Esophagus (tissue), 2 donors: ENCODE results near the gene EIF2B4. TPM values are rescaled to one million over a fixed set of nuclear protein-coding genes. Genes with fewer than 3 reads are reported as not detected.

ENCODE experiments used
- H3K27ac ChIP-seq, 2 donors: one replicate each; pipeline ENCODE4 v1.5.1; 2013; ENCODE audit warnings: low read depth in 2 of 2, mild to moderate bottlenecking in 2 of 2, inconsistent platforms in 1 of 2, low read length in 1 of 2, moderate library complexity in 1 of 2
- H3K27me3 ChIP-seq, 2 donors: one replicate each; pipeline ENCODE4 v1.6.1; 2013; ENCODE audit warnings: low read length in 2 of 2, control low read depth in 1 of 2, mild to moderate bottlenecking in 1 of 2; ENCODE audit not compliant: insufficient read depth in 2 of 2, control insufficient read depth in 1 of 2
- H3K36me3 ChIP-seq, 2 donors: one replicate each; pipeline ENCODE4 v1.6.1; 2013; ENCODE audit warnings: low read length in 1 of 2; ENCODE audit not compliant: control insufficient read depth in 2 of 2, insufficient read depth in 2 of 2
- H3K4me1 ChIP-seq, 2 donors: one replicate each; pipeline ENCODE4 v1.6.1; 2013; ENCODE audit warnings: low read length in 1 of 2; ENCODE audit not compliant: control insufficient read depth in 2 of 2, insufficient read depth in 2 of 2
- H3K4me3 ChIP-seq, 2 donors: one replicate each; pipeline ENCODE4 v1.5.1; 2013; ENCODE audit warnings: low read length in 2 of 2, mild to moderate bottlenecking in 2 of 2, low read depth in 1 of 2, moderate library complexity in 1 of 2
- H3K9me3 ChIP-seq, 2 donors: one replicate each; pipeline ENCODE4 v1.6.1; 2013; ENCODE audit warnings: mild to moderate bottlenecking in 2 of 2, low read depth in 1 of 2, low read length in 1 of 2, moderate library complexity in 1 of 2; ENCODE audit not compliant: control insufficient read depth in 2 of 2, insufficient read depth in 1 of 2
- WGBS, 2 donors: extraction: QIAGEN DNeasy Blood & Tissue Kit; methylation state at CpG; one replicate each; pipeline ENCODE4 v1.1.7; 2013; 5-methylcytosine and 5-hydroxymethylcytosine counted together
- polyA plus RNA-seq, 2 donors: library from polyadenylated mRNA; stranded (reverse); fragments of 200-250 nt; gene quantifications; one replicate each; pipeline ENCODE4 v1.2.3, GENCODE V29; 2013
- donor health status: healthy with polysubstance abuse.
- donor health status: Bipolar disorder and iron deficiency.

Gene EIF2B4
- polyA plus RNA-seq, 2 donors, result 44.1 to 55.5 TPM

DNA sequence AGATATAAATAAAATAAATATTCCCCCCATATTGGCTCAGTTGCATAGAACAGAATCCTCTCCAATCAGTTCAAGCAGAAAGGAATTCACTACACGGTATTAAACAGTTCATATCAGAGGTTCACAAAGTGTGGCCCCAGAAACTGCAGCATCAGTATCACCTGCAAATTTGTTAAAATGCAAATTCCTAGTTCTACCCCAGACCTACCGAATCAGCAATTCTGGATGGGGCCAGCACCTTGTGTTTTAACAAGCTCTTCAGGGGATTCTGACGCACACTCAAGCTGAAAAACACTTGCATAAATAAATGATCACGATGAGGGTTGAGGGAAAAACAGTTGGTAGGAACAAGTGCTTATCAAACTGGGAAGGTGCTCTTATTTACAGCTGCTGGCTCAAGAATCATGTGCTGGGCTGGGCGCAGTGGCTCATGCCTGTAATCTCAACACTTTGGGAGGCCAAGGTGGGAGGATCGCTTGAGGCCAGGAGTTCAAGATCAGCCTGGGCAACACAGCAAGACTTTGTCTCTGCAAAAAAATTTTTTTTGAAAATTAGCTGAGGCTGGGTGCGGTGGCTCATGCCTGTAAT, 19.9 kb downstream of the EIF2B4 start:
- Histone ChIP-seq H3K27me3 (no peaks in the 10 kb centered on the region), H3K36me3 (no peaks in the 10 kb centered on the region), H3K4me1 (peaks cover 0 to 4% of the 10 kb centered on the region in 2 donors), H3K27ac (no peak overlapping the region), H3K9me3 (no peaks in the 10 kb centered on the region), H3K4me3 (no peak overlapping the region)
- WGBS, 2 donors, result 81 to 89% methylated on average over 7 of the region's 7 CpGs

- 93 to 94% methylated on average over 2 of the region's 2 CpGs for WGBS, 2 donors
- H3K4me1 ChIP-seq, result peaks cover 0 to 2% of the 10 kb centered on the region in 2 donors
- no peak overlapping the region for H3K4me3 ChIP-seq
- H3K9me3 ChIP-seq, result no peaks in the 10 kb centered on the region
- peak overlapping the region in 1 of 2 donors; percentile 52 for H3K27ac ChIP-seq
- H3K27me3 ChIP-seq, result no peaks in the 10 kb centered on the region
- peaks cover 0 to 3% of the 10 kb centered on the region in 2 donors for H3K36me3 ChIP-seq
These were observed 22.5 kb downstream of the EIF2B4 start for GRCh38 chr2:27347641-27348040.

GRCh38 chr2:27336173-27336572, 34.0 kb downstream of the EIF2B4 start:
- H3K36me3 ChIP-seq, result peaks cover 23 to 37% of the 10 kb centered on the region in 2 donors
- no peaks in the 10 kb centered on the region for H3K4me1 ChIP-seq
- H3K27ac ChIP-seq, result no peak overlapping the region
- no peaks in the 10 kb centered on the region for H3K9me3 ChIP-seq
- no peak overlapping the region for H3K4me3 ChIP-seq
- no peaks in the 10 kb centered on the region for H3K27me3 ChIP-seq
- 85 to 89% methylated on average over 7 of the region's 7 CpGs for WGBS, 2 donors

DNA sequence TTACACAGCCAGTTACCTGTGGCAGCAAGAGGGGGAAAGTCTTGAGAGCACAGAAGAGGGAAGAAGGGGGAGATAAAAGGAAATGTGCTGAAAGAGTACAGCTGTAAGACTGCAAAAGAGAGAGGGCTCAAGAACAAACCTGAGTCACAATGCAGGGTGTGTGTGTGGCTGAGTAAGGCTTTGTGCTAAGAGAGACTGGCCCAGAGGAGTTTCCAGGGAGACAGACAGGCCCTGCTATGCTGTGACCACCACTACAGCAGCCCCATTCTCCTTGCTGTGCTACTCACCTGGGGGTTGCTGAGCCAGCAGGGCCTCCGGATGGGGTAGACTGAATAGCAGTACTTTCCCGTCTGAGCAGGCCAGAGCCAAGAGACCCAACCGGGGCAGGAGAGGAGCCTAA, 34.8 kb downstream of the EIF2B4 start:
- peaks cover 23 to 37% of the 10 kb centered on the region in 2 donors for H3K36me3 ChIP-seq
- no peaks in the 10 kb centered on the region for H3K27me3 ChIP-seq
- H3K9me3 ChIP-seq, result no peaks in the 10 kb centered on the region
- no peaks in the 10 kb centered on the region for H3K4me1 ChIP-seq
- no peak overlapping the region for H3K4me3 ChIP-seq
- WGBS, 2 donors, result 92 to 96% methylated on average over 3 of the region's 3 CpGs
- no peak overlapping the region for H3K27ac ChIP-seq

DNA sequence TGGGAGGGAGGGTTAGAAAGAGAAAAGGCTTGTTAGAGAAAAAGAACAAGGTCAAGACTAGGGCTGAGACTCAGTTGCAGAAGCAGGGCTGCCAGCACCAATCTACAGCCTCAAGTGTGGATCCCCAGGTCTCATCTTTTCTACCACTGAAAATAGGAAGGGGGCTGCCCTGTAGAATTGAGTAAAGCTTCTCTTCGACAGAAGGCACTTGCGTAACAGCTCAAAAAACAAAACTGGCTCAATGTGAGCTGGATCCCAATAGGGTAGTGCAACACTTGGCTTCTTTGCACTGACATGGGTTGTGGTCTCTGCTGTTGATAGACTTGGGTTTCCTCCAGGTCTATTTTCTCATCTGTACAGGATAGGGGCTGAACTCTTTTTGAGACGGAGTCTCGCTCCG, 45.4 kb downstream of the EIF2B4 start:
- Histone ChIP-seq H3K27me3 (no peaks in the 10 kb centered on the region), H3K4me1 (peaks cover 6 to 10% of the 10 kb centered on the region in 2 donors), H3K27ac (no peak overlapping the region), H3K9me3 (no peaks in the 10 kb centered on the region), H3K4me3 (no peak overlapping the region), H3K36me3 (peaks cover 22 to 23% of the 10 kb centered on the region in 2 donors)
- WGBS, 2 donors, result 92 to 96% methylated on average over 5 of the region's 5 CpGs

- no peaks in the 10 kb centered on the region for H3K9me3 ChIP-seq
- H3K36me3 ChIP-seq, result peaks cover 16 to 17% of the 10 kb centered on the region in 2 donors
- no peaks in the 10 kb centered on the region for H3K27me3 ChIP-seq
- peak overlapping the region; percentile 70 to 96 for H3K4me3 ChIP-seq
- WGBS, 2 donors, result 17% methylated on average over 5 of the region's 5 CpGs
- peak overlapping the region in 1 of 2 donors; percentile 93 for H3K27ac ChIP-seq
- H3K4me1 ChIP-seq, result peaks cover 6 to 10% of the 10 kb centered on the region in 2 donors
These were observed 46.4 kb downstream of the EIF2B4 start for GRCh38 chr2:27323596-27324285.

GRCh38 chr2:27322766-27323595, 47.2 kb downstream of the EIF2B4 start, which contains the start of gene MPV17:
Gene MPV17 (minus strand): TSS chr2:27323097. CDS start chr2:27322517, 580 bp downstream.
- 0 to 1% methylated on average over 38 to 39 of the region's 39 CpGs for WGBS, 2 donors
- H3K27ac ChIP-seq, result peak within 1 kb of the TSS; percentile 83 to 93

GRCh38 chr2:27322301-27322765, 47.8 kb downstream of the EIF2B4 start:
- Histone ChIP-seq H3K9me3 (no peaks in the 10 kb centered on the region), H3K36me3 (peaks cover 7 to 11% of the 10 kb centered on the region in 2 donors), H3K4me1 (peaks cover 6 to 10% of the 10 kb centered on the region in 2 donors), H3K27me3 (no peaks in the 10 kb centered on the region), H3K4me3 (peak overlapping the region; percentile 70 to 96), H3K27ac (peak overlapping the region; percentile 83 to 93)
- WGBS, 2 donors, result 1 to 2% methylated on average over 9 to 10 of the region's 10 CpGs

More at GRCh38 chr2:27322766-27323595, 47.2 kb downstream of the EIF2B4 start, which contains the start of gene MPV17:
- Histone ChIP-seq H3K36me3 (peaks cover 9 to 12% of the 10 kb centered on the region in 2 donors), H3K4me3 (peak within 1 kb of the TSS; percentile 70 to 96), H3K9me3 (no peaks in the 10 kb centered on the region), H3K4me1 (peaks cover 6 to 10% of the 10 kb centered on the region in 2 donors), H3K27me3 (no peaks in the 10 kb centered on the region)

DNA sequence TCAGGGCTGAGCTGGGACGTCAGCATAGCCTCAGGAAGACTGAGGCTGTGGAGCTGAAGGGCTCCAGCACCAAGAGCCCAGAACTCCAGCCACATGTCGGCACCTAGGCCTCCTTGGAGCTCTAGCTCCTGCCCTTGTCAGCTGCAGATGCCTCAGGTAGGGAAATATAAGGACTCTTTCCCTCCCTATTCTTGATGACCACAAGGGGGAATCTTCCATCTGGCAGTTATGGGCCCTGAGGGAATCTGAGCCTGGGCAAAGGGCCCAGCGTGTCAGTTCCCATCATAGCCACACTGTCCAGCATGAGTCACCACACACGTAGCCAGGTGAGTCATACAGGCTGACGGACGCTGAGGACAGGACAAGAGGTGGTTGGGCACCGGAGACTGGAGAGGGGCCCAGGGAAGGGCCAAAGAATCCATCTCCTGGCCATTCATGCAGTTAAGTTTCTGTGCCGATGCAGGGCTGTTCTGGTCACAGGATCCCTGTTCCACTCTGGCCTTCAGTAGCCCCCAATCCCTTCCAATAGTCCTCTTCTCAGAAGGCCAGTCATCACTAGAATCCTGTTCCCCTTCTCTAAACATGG, 49.1 kb downstream of the EIF2B4 start:
- Histone ChIP-seq H3K36me3 (no peaks in the 10 kb centered on the region), H3K27me3 (no peaks in the 10 kb centered on the region), H3K9me3 (no peaks in the 10 kb centered on the region), H3K4me3 (no peak overlapping the region), H3K4me1 (peaks cover 6 to 10% of the 10 kb centered on the region in 2 donors), H3K27ac (no peak overlapping the region)
- 41 to 49% methylated on average over 8 of the region's 8 CpGs for WGBS, 2 donors
